ENCODE results near the gene TRPM2. TPM values are rescaled to one million over a fixed set of nuclear protein-coding genes. Genes with fewer than 3 reads are reported as not detected.
A peak's percentile ranks its signal among the peaks of the same experiment; 100 is the strongest.

The TRPM2 gene
- total and polyA plus RNA-seq, 2 of the 8 experiments (the other 6 are each of a cell fraction or from before 2014, with no cell fraction given): 0.27 to 0.28 TPM

- ChIA-PET CTCF (ENCODE audit: partially characterized antibody) (interaction anchor here (0.8 to 1.6 kb wide), 3 partner anchors 11 to 52 kb away, joined by 3 to 4 read pairs (median 4); no protein-coding TSS in a partner anchor), POLR2A (ENCODE audit: partially characterized antibody) (interaction anchor here (2.0 to 3.7 kb wide), 2 partner anchors 9 to 11 kb away, joined by 8 to 11 read pairs; no protein-coding TSS in a partner anchor)
- Histone ChIP-seq H4K8ac (ENCODE audit: extremely low read depth, insufficient read depth, low read length) (no peak overlapping the region), H2BK120ac (replicated peaks; ENCODE audit: low read depth, low read length) (no peak overlapping the region), H3K4ac (replicated peaks; ENCODE audit: insufficient read length, low read depth, low read length) (no peak overlapping the region), H3K18ac (ENCODE audit: extremely low read depth, low read length) (no peak overlapping the region), H3K4me1 (replicated peaks in 1 of 4; ENCODE audit: control insufficient read depth in 3 of 4, insufficient read depth in 4 of 4, low read length in 3 of 4) (no peaks in the 10 kb centered on the region), H3K4me3 (ENCODE audit: extremely low read depth in 1 of 4, insufficient read depth in 2 of 4, low read depth in 3 of 4, low read length in 4 of 4) (no peak overlapping the region), H4K20me1 (replicated peaks in 1 of 2; ENCODE audit: control insufficient read depth in 1 of 2, insufficient read depth in 2 of 2, low read length in 2 of 2) (peaks cover 0 to 6% of the 10 kb centered on the region in 2 experiments), H3K36me3 (ENCODE audit: control insufficient read depth in 2 of 4, insufficient read depth in 4 of 4, low read length in 3 of 4) (peaks cover 0 to 4% (median 0%) of the 10 kb centered on the region in 4 experiments; a peak in 1 of 8 replicates), H3K27ac (ENCODE audit: low read depth, low read length) (no peak overlapping the region), H3K9ac (replicated peaks in 1 of 4; ENCODE audit: extremely low read depth in 1 of 4, low read depth in 3 of 4, low read length in 3 of 4) (no peak overlapping the region), H3K9me3 (ENCODE audit: insufficient read depth in 2 of 2, low read depth in 1 of 2, low read length in 1 of 2) (no peaks in the 10 kb centered on the region), H4K91ac (replicated peaks; ENCODE audit: insufficient read length, low read length) (peak overlapping the region; percentile 65), H2BK15ac (ENCODE audit: low read length) (no peak overlapping the region), H3K23me2 (ENCODE audit: low read depth, low read length) (no peaks in the 10 kb centered on the region), H3K23ac (ENCODE audit: insufficient read length) (no peak overlapping the region), H3K14ac (ENCODE audit: insufficient read length) (no peak overlapping the region), H2AK5ac (ENCODE audit: low read depth, low read length) (no peak overlapping the region), H2AFZ (ENCODE audit: low read length) (no peak overlapping the region), H3K56ac (replicated peaks; ENCODE audit: insufficient read length, low read depth, low read length) (no peak overlapping the region), H3K4me2 (ENCODE audit: insufficient read depth in 1 of 2, low read depth in 2 of 2, low read length in 2 of 2) (no peak overlapping the region), H3K79me2 (ENCODE audit: control insufficient read depth in 1 of 2, insufficient read depth in 2 of 2, low read length in 2 of 2) (no peaks in the 10 kb centered on the region), H2BK5ac (ENCODE audit: low read depth, low read length) (no peak overlapping the region), H3K79me1 (ENCODE audit: low read depth, low read length) (no peaks in the 10 kb centered on the region), H2BK20ac (ENCODE audit: low read length) (no peak overlapping the region), H3K27me3 (replicated peaks in 1 of 4; ENCODE audit: control insufficient read depth in 3 of 4, extremely low read depth in 1 of 4, insufficient read depth in 3 of 4, low read length in 3 of 4) (no peaks in the 10 kb centered on the region), H2BK12ac (ENCODE audit: low read depth, low read length) (no peak overlapping the region), H4K5ac (ENCODE audit: insufficient read length, low read depth, low read length) (no peak overlapping the region)
- no peak for FAIRE-seq
- 80% methylated on average over 9 of the region's 17 CpGs; no CpG with 5 or more reads in 1 of the 2 experiments for WGBS, 2 experiments (ENCODE audit: extremely low coverage in 1 of 2, insufficient coverage in 1 of 2, insufficient read length in 1 of 2, insufficient replicate concordance in 2 of 2, low coverage in 1 of 2, low lambda C conversion rate in 2 of 2, missing lambda C conversion rate in 1 of 2)
- DNase-seq (ENCODE audit: low read depth in 1 of 2, low spot score in 2 of 2): no peak
- TF ChIP-seq RFX5 (IDR thresholded peaks at IDR 0.05; ENCODE audit: borderline replicate concordance, low read depth, low read length) (no peak), JUND (IDR thresholded peaks at IDR 0.05; ENCODE audit: low read length) (no peak), TCF12 (IDR thresholded peaks at IDR 0.05; ENCODE audit: low read depth, low read length) (no peak), RAD21 (IDR thresholded peaks at IDR 0.05 in 1 of 2, conservative IDR thresholded peaks at IDR 0.05 in 1 of 2; ENCODE audit: low read depth in 2 of 2, low read length in 2 of 2) (peak; percentile 45 to 61), YY1 (IDR thresholded peaks at IDR 0.05; ENCODE audit: low read depth, low read length) (no peak), TEAD4 (IDR thresholded peaks at IDR 0.05; ENCODE audit: low read depth, low read length) (no peak), CTCF (IDR thresholded peaks at IDR 0.05; ENCODE audit: control extremely low read depth in 1 of 3, insufficient read depth in 1 of 3, low read depth in 1 of 3, low read length in 3 of 3) (peak in 2 of 3 experiments; percentile 50 to 63; a peak in 3 of 4 replicates), GABPA (IDR thresholded peaks at IDR 0.05; ENCODE audit: borderline replicate concordance, insufficient read depth, low read length) (peak; percentile 35; the same call in 1 of the 2 replicates)
These were observed 21.0 kb upstream of the TRPM2 start for GRCh38 chr21:44332383-44332782.

All from H1 (cell line).